GM20000 (cell line): ENCODE results near the gene EMD.

Experiments
- DNase-seq: peaks from one replicate; pipeline ENCODE4 v3.0.0; 2012; ENCODE audit warnings: low spot score
- CTCF ChIP-seq: IDR thresholded peaks from 2 replicates; pipeline ENCODE4 v1.5.1; 2012; ENCODE audit warnings: mild to moderate bottlenecking, control low read depth; ENCODE audit errors: extremely low read depth, missing control alignments

Gene EMD

GRCh38 chrX:154426916-154427770 is 48.0 kb downstream of the EMD start:
- no peak for DNase-seq
- no peak for TF ChIP-seq CTCF

GRCh38 chrX:154428176-154429171 is 49.4 kb downstream of the EMD start, which contains the start of gene ATP6AP1:
TSS of gene ATP6AP1 (plus strand) at chrX:154428677. CDS start at chrX:154428693, 16 bp downstream.
- peak; percentile 91 for DNase-seq
- TF ChIP-seq CTCF = no peak

- no peak for TF ChIP-seq CTCF
- no peak for DNase-seq
These were observed 50.6 kb downstream of the EMD start for GRCh38 chrX:154429711-154430110.

- no peak for DNase-seq
- TF ChIP-seq CTCF = no peak
These were observed 51.4 kb downstream of the EMD start for GRCh38 chrX:154430479-154430878.

GRCh38 chrX:154430916-154431315 is 51.8 kb downstream of the EMD start:
- no peak for TF ChIP-seq CTCF
- DNase-seq = no peak
